Stimulated activated CD8-positive, alpha-beta memory T cell treated with anti-CD3 and anti-CD28 coated beads, Interleukin-12 subunit alpha, Interleukin-12 subunit beta, amount 100 ng/mL, for 1 hour (primary cell): ENCODE results near the gene ANXA10.
"Not testable (repeated sequence)": the region's sequence is repeated elsewhere in the genome, so short reads cannot be mapped to it uniquely, and the experiment has no call there.

Source experiments
- DNase-seq: peaks from one replicate; pipeline ENCODE4 v3.0.0-alpha.2; 2020; ENCODE audit warnings: low read depth

The ANXA10 gene

GRCh38 chr4:168162604-168163003, 70.3 kb downstream of the ANXA10 start:
- DNase-seq = no peak

- no peak for DNase-seq
These were observed 70.8 kb downstream of the ANXA10 start for GRCh38 chr4:168163106-168163505.

- DNase-seq = no peak
These were observed 71.7 kb downstream of the ANXA10 start for GRCh38 chr4:168164045-168164444.

- DNase-seq = no peak
These were observed 72.7 kb downstream of the ANXA10 start for GRCh38 chr4:168164915-168165548.

GRCh38 chr4:168167714-168168284, 75.5 kb downstream of the ANXA10 start:
- DNase-seq = no peak

GRCh38 chr4:168174308-168174707, 82.0 kb downstream of the ANXA10 start:
- DNase-seq = no peak

GRCh38 chr4:168177546-168178149, 85.3 kb downstream of the ANXA10 start:
- no peak for DNase-seq

GRCh38 chr4:168183717-168184571, 91.6 kb downstream of the ANXA10 start:
- no peak for DNase-seq

GRCh38 chr4:168188754-168189153, 96.4 kb downstream of the ANXA10 start:
- no peak for DNase-seq

- no peak for DNase-seq
These were observed 105.6 kb downstream of the ANXA10 start for GRCh38 chr4:168197926-168198325.

- no peak for DNase-seq
These were observed 107.1 kb downstream of the ANXA10 start for GRCh38 chr4:168199260-168199957.

- DNase-seq = no peak
These were observed 108.3 kb downstream of the ANXA10 start for GRCh38 chr4:168200685-168201084.

- DNase-seq = no peak
These were observed 111.0 kb downstream of the ANXA10 start for GRCh38 chr4:168203233-168203911.

GRCh38 chr4:168208957-168209614, 116.7 kb downstream of the ANXA10 start:
- no peak for DNase-seq

- no peak for DNase-seq
These were observed 120.3 kb downstream of the ANXA10 start for GRCh38 chr4:168212656-168213055.

- not testable (repeated sequence) for DNase-seq
These were observed 121.2 kb downstream of the ANXA10 start for GRCh38 chr4:168213511-168213910.

- DNase-seq = no peak
These were observed 126.3 kb downstream of the ANXA10 start for GRCh38 chr4:168218645-168219044.

GRCh38 chr4:168220893-168221292, 128.6 kb downstream of the ANXA10 start:
- no peak for DNase-seq

GRCh38 chr4:168221301-168221700, 129.0 kb downstream of the ANXA10 start:
- DNase-seq = no peak
